ENCODE measurements around the gene BCR.

Gene BCR

DNA sequence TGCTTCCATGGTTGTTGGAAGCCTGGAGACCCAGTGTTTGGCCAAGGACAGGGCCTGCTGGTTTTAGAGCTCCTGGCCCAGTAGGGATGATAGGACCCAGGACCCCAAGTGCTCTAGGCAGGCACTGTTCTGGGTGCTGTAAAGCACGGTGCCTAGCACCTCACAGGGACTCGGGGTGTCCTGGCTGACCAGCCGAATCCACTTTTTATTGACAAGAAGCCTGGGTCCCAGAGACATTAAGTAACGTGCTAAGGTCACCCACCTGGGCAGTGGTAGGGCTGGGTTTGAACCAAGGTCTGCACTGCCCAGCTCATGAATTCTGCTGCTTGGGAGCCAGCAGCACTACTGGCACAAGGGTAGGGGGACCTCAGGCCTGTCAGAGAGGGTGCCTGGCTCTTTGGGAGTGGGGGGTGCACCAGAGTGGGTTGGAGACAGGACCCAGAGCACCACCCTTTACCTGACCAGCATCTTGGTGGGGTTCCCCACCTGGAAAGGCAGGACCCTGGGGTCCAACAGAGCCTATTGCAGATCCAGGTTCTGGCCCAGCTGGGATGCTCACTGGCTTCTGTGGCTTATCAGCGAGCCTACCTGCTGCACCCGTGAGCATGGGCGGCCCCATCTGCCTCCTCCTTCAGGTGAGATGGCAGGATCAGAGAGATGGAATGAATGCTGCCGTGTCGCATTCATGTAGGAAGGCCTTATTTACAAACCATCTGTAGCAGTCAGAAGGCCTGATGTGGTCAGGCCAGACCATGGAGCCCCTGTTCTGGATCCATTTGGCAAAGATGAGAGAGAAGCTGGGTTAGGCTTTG is 52.0 kb downstream of the BCR start:
- DNase-seq: no peak

DNA sequence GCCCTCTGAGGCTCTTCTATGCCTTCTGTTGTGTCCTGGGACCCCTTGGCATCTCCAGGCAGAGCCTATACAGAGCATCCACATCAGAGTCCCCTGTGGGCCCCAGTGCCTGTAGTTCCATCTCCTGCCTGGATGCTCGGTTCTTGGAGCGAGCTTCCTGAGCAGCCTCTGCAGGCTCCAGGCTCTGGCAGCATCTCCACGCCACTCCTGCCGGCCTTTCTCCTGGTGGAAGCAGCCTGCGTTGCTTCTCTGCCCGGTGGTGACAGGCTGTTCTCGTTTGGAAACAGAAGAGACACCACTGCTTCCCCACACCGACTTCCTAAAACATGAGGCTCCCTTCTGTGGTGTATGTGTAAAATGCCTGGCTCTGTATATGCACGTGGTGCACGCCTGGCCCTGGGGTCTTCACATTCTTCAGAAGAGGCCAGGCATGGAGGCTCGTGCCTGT is 52.8 kb downstream of the BCR start:
- no peak for DNase-seq

DNA sequence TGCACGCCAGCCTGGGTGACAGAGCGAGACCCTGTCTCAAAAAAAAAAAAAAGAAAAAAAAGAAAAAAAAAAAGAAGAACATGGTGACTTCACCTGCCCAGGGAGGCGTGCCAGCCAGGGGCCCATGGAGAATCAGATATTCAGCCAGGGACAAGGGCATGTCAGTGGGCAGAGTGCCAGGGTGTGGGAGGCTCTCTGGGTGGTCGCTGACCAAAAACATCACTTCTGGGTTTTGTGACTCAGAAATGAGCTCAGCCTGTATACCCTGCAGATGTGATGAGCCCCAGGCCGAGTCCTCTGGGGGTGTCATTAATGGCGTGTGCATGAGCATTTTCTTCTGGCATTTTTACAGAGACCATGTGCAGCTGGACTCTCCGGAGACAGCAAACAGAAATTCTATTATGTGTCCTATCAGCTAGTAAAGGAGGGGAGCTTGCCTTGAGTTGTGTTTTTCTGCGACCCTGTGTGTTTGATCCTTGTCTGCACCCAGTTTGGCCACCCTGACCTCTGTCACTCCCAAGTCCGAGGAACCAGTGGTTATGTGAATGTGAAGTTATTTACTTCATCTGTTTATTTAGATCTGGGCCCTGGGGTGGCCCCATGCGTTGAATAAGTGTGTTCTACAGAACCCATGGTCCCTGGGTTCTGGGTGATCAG is 53.6 kb downstream of the BCR start:
- DNase-seq: peak; percentile 53

DNA sequence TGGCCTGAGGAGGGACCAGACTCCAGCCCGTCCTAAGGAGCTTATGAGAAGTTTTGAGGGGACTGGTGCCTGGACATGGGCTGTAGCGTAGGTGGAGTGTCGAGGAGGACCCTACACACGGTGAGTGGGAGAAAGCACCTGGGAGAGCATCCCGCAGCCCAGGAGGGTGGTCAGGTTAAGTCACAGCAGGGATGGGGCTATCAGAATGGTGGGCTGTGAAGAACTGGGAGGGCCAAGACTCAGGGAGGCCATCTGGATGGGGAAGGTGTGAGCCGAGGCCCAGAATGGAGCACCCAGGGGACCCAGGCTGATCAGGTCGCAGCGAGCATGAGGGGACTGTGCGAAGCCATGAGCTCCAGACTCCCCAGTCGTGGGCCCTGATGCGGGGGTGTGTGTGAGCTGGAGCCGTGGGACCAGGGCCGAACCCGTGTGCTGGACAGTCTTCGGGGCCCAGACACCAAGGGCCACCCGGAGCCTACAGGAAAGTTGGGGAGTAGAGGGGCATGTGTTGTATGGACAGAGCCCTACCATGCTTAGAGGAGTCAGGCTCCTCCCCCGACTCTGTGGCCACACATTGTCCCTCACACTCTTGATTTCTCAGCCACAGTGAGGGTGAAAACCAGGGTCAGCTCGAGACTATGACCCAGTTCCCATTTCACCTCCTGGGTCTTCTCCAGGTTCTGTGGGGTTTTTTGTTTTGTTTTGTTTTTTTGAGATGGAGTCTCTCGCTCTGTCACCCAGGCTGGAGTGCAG is 54.3 kb downstream of the BCR start:
- DNase-seq: no peak

DNA sequence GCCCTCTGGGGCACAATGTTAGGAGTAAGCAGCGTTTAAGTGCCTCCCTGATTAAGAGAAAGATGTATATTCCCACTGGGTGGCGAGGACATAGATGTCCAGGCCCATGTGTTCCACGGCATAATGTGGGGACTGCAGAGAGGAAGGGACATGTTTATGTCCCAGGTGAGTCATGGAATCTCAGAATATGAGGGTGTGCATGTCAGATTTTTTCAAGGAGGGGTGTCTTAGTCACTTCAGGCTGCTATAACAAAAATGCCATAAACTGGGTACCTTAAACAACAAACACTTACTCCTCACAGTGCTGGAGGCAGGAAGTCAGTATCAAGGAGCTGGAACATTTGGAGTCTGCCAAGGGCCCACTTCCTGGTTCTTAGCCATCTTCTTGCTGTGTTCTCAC is 55.1 kb downstream of the BCR start:
- DNase-seq: no peak

DNA sequence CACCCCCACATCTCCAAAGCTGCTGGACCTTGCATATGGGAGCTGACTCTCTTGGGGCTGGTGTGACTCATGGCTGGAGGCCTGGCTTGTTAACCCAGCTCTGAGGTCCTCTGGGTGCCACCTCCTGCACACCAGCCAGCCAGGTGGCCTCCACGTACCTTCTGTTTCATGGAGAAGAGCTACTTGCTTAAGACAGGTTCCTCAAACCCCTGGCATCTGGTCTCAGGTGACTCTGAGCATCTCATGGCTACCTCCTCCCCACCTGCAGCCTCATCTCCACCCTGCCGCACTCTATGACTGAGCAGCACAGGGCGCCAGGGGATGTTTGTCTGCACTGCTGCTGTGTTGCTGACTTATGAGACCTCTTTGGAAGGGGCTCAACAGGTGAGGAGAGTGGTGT is 55.7 kb downstream of the BCR start:
- DNase-seq: no peak

DNA sequence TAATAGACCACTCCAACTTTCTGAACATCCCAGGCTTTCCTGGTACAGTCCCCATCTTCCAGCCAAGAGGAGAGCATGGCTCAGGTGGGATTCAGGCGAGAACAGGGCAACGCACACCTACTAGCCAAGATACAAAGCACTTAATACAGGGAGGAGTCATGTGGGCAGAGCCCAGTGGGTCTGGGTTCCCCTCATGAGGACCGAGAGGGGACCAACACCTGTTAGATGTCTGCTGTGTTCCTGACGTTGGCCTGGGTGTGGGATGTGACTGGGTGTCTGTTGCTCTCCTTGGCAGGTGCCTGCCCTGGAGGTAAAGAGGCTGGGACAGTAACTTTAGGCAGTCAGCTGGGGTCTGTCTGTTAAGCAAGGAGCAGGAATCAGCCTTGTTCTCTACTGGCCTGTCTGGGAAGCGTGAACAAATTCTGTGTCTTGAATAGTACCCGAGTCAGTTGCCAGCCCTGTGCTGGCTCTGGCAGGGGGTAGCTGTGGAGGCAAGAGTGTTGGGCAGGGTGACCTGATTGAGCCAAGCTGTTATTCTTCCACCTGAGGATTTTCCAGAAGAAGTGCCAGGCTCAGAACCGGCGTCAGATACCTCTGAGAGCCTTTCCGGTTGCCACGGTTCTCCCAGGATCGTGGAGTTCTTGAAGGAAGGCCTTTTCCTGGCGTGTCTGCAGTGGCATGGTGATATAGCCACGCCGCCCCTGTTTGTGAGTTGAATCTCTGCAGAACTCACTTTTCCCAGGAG is 56.3 kb downstream of the BCR start:
- DNase-seq: no peak

DNA sequence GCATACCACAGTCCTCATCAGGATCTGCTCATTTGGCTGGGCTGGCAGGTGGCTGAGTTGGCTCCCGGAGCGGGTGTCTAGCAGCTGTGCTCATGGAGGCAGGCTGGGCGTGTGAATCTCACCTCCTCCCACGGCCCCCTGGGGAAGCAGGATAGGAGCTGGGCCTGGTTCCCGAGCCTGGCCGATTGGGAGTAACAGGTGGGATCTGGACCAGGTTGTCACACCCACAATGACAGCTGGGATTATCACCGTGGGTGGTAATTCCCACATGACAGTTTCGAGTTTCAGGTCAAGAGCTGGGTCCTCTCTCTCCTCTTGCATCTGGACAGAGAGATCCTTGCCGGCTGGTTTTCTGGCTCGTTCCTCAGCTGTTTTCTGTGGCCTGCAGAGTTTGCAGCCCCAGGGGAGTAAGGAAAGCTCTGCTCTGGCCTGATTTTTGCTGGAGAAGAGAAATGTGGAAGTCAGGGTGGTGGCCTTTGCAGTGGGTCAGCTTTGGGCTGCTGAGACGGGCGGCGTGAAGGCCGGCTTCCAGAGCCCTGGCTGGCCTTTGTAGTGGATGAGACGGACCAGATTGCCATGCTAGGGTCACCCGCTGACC is 57.0 kb downstream of the BCR start:
- no peak for DNase-seq

DNA sequence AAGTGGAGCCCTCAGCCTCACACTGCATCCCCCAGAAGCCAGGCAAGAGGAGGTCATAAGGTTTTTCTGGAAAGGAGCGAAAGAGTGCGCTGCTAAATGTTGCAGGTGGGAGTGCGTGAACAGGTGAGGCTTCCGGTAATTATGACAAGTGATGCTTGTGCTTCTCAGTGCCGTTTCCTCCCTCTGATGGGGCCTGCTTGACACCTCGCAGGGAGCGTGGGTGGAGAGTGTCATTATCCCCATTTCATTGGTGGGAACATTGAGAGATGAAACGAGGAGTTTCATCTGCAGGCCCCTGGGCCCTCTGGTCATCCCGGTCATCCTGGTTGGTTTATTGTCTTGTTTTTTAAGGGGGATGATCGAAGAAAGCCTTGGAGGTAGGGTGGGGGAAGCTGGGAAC is 57.5 kb downstream of the BCR start:
- DNase-seq: peak; percentile 32

DNA sequence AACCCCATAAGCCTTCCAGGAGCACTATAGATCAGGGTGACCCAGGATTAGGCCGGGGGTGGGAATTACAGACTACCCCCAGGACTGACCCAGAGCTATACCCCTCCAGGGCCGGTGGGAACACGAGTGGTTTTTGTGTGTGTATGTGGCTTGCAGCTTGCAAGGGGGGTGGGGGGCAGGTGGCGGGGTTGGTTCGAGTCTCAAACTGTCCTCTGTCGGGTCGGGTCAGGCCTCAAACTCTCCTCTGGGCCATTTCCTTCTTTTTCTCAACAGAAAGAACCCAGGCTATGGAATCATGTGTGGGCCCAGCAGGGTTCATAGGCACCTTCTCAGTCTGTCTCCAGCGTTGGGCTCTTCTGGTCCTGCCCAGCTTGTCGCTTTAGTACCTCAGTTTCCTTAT is 58.4 kb downstream of the BCR start:
- DNase-seq: no peak

DNA sequence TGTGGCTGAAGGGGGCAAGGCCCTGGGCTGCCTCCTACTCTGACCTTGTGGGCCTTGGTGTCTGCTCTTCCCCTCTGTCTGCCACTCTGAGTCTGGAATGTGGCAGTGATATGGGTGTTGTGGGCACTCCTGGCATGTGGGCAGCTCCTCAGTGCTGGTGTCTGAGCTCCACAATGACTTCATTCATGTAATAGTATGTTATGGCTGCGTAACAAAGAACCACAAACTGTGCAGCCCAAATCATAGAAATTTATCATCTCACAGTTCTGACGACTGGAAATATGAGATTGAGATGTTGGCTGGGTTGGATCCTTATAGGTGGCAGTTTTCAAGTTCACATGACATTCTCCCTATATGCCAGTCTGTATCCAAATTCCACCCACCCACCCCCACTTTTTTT is 59.1 kb downstream of the BCR start:
- DNase-seq: no peak

DNA sequence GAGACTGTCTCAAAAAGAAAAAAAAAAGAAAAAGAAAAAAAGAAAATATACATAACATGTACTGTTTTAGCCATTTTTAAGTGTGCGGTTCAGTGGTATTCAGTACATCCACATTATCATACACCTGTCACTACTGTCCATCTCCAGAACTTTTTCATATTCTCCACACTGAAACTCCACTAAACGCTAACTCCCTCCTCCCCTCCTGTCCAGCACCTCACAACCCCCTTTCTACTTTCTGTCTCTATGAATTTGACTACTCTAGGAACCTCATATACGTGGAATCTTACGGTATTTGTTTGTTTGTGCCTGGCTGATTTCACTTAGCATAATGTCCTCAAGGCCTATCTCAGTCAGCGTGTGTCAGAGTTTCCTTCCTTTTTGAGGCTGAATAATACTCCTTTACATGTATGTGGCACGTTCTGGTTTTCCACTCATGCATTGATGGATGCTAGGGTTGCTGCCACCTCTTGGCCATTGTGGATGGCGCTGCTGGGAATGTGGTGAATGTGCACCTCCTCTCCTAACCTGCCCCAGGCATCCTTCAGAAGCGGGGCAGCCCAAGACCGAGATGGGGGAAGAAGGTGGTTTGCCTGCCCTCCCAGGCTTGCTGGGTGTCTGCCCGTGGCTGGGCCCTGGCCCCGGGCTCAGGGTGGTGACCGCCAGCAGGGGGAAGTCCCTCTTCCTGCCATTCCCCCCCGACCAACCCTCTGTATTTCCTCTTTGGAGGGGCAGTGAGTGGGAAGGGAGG is 60.5 kb downstream of the BCR start:
- DNase-seq: peak; percentile 32

DNA sequence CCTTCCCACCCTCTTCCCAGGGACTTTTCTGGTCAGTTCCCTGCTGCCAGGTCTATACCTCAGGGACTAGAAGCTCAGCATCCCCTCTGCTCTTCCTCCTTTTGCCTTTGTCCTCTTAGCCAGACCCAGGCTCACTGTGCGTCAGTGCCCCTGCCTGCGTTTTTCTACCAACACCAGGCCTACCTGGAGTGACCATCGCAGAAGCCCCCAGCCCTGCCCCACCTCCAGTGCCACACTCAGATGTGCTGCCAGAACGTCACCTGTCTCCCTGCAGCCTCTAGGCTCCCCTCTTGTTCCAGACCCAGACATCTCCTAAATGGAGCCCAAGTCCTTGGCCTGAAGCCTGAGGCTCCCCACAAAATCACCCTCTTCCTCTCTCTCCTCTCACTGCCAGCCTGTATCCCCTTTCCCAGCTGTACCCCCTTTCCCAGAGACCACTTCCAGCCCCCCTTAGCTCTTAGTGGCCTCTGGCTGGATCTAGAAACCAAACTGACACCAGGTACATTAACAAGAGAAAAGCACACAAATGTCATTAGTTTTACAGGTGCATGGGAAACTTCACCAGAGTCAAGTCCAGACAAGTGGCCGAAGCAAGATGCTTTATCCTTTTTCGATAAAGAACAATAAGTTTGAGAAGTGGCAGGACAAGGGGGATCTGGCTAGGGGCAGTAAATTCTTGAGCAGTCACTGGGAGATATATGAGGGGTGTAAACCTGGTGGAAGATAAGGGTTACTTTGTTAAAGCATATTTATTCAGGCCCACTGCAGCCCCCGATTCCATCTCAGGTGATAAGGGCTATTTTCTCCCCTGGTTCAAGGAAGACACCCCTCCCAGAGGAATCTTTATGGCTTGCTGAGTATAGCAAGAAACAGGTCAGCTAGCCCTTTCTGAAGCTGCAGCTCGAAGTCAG is 61.5 kb downstream of the BCR start:
- DNase-seq: no peak

DNA sequence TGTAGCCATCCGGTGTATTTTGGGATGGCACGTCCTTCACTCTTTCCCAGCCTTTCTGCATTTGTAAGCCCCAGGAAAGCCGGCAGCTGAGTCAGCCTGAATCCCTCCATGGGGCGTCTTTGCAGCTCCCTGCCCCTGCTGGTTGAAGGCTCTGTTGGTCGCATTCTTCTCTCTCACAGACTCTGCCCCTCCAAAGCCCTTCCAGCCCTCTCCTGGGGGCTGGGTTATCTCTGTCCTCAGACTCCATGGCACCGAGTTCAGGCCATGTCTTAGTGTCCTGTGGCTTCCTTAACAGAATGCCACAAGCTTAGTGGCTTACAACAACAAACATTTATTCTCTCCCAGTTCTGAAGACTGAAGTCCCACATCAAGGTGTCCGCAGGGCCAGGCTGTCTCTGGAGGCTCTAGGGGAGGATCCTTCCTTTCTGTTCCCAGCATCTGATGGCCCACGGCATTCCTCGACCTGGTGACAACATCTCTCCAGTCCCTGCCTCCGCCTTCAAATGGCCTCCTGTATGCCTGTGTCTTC is 62.2 kb downstream of the BCR start:
- no peak for DNase-seq

DNA sequence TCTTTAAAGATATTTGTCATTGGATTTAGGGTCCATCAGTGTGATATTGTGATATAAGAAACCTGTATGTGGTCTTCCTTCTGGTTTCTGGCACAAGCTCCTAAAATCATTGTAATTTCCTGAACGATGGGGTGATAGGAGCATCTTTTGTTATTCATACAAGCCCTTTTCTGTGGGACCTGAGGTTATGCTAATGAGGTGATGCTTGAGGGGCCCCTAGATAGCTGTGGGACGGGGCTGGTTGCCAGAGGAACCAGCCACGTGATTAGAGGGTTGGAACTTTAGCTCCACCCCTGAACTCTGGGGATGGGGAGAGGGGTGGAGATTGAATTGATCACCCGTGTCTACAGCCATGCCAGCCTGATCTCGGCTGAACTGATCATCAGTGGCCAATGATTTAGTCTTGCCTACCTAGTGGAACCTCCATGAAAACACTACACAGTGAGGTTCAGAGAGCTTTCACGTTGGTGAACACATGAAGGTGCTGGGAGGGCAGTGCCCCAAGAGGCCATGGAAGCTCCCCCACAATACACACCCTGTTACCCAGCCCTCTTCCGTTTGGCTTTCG is 62.8 kb downstream of the BCR start:
- peak; percentile 57 for DNase-seq

DNA sequence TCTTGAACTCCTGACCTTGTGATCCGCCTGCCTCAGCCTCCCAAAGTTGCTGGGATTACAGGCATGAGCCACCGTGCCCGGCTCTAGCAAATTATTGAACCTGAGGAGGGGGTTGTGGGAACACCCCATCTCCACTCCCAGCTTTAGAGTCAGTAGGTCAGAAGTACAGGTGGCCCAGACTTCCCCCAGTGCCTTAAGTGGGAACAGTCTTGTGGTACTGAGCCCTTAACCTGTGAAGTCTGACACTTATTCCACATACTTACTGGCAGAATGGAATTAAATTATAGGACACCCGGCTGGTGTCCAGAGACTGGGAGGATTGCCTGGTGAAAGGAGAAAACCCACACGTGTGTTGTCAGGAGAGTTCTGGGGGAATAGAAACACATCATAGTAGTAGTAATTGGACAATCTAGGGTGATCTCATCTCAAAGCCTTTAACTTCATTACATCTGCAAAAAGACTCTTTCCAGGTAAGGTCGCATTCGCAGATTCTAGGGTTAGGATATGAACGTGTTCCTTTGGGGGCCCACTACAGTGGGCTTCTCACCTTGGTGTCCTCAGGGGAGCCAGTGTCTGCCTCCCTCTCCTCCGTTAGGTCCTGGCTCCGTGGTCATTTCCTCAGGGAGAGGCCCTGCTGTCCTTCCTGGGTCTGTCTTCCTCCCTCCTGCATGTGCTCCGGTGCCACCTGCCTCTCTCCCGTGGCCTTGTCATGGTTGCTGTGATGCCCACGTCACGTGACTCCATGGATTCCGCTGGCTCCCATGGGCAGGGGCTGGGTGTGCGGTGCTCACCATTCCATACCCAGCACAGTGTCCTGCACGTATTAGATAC is 63.8 kb downstream of the BCR start:
- no peak for DNase-seq

DNA sequence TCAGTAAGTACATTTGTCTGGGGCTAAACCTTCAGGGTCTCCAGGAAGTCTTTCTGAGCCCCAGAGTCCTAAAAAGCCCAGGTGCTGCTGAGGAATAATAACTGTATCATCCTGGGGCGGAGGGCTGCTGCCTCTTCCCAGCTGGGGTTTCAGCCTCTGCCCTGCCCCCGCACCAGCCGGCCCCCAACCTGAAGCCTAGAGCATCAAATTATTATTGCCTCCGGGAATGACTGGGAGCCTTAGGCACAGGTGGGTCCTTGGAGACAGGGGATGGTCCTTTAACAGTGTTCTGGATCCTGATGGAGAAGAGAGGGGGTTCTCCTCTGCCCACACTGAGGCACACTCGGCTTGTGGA is 64.4 kb downstream of the BCR start:
- no peak for DNase-seq

DNA sequence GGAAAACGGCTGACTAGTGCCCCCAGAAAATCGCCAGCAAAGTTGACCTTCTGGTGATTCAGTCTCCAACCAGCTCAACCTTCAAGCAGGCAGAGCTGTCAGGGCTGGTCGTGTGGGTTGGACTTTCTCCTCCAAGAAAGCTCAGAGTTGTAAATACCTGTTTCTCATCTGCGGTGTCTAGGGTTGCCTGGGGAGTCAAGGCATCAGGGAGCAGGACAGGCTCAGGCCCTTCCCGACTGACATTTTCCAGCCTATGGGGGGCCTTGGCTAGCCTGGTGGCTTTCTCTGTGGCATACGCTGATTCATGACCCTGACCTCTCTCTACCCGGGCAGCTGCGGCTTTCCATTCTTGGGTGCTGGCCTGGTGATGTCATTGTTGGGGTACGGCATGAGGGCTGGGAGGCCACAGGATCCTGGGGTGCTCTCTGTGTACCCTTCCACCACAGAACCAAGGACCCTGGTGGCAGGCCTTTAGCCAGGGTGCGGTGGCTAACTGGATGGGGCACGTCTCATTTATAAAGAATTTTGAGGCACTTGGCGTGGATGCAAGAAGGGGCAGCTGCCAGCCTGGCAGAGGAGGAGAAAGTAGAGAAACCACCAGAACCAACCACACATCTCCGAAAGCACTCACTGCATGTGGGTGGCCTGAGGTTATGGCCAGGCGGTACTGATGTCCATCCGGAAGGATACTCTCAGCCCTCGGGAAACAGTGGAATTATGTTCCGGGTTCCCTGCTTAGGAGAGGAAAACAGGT is 64.9 kb downstream of the BCR start:
- no peak for DNase-seq

DNA sequence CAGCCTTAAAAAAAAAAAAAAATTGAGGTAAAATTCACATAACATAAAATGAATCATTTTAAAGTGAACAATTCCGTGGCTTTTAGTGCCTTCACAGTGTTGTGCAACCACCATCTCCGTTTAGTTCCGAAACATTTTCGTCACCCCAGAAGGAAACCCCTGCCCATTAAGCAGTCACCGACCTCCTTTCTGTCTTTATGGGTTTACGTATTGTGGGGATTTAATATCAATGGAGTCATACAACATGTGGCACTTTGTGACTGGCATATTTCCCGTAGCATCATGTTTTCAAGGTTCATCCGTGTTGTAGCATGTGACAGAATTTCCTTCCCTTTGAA is 65.5 kb downstream of the BCR start:
- no peak for DNase-seq
